GM18526 (cell line): Measurements from ENCODE around the gene HOXB3.

Experiments used
- POLR2A ChIP-seq: IDR thresholded peaks from 3 replicates; pipeline ENCODE4 v1.6.1; 2011; ENCODE audit not compliant: insufficient read length; ENCODE audit errors: extremely low read depth

The HOXB3 gene

DNA sequence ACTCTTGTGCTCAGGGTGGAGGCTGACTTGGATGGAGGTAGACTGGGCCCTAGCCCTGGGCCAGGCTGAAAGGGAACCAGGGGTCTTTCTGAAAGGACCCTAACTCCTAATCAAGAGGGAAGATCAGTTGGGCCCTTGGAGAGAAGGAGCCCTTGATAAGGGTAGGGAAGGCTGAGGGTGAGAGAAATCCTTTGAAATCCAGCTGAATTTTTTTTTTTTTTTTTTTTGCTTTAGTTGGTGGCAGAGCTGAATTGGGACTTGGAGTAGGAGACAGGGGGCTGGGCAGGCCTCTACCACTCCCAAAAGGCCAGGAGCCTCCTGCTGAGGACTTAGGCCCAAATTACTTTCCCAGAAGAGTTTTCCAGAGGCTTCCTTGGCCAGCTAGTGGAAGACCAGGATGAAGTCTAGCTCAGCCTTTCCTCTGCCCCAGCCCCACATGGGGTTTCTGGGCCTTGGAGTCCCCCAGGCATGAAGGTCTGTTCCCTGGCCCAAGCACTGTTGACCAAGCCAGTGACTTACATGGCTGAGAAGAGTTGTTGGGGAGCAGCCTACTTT, 643 bp upstream of the HOXB3 start:
- no peak for TF ChIP-seq POLR2A

DNA sequence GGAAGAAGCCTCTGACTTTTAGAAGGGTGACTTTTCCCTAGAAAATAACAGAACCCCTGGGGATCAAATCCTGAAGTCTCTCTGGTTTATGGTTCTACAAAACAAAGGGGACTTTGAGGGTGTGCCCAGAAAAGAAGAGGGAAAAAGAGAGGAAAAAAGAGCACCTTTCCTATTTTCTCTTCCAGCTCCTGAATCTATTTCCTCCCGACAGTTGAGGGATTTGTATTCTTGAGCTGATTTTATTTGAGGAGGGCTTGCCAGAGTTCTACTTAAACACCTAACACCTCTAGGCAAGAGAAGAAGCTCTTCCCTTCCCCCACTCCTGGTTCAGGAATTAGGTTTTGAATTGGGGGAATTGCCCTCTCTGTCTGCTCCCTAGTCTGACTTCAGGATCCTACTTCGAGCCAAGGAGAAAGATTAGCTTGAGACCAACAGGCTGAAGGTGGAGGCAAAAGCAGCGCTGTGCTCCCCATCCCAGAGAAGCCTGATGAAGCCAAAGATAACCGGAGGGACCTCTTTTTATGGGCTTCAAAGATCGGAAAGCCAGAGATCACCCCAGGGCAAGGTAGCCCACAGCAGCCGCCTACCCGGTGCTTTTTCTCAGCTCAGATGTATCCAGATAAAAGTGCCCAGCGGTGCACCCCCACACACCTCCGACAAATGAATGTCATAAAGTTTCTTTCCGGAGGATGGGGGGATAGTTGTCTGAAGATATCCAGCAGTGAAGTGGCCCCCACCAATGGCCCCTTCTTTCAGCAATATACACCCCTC, 796 bp downstream of the HOXB3 start:
- no peak for TF ChIP-seq POLR2A

DNA sequence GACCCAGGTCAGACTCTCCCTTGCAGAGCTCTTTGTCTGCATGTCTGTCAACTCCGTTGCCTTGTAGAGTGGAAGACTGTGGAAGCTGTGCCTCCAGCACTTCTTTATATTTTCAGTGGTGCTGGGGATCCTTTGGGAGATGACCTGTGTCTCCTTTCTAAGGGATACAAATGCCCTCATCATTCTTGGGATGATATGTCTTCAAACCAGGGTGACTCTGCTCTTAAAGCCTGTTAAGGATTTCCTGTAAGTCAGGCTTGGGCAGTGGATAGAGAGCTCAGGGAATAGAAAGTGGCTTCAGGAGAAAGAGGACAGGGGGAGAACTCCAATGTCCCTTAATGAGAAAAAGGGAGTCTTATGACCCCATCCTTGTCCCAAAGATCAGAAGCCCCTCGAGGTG, 1.5 kb downstream of the HOXB3 start:
- TF ChIP-seq POLR2A: no peak

- no peak for TF ChIP-seq POLR2A
These were observed 2.0 kb downstream of the HOXB3 start for GRCh38 chr17:48588074-48588415.

GRCh38 chr17:48587276-48588073, 2.6 kb downstream of the HOXB3 start:
- TF ChIP-seq POLR2A: no peak

DNA sequence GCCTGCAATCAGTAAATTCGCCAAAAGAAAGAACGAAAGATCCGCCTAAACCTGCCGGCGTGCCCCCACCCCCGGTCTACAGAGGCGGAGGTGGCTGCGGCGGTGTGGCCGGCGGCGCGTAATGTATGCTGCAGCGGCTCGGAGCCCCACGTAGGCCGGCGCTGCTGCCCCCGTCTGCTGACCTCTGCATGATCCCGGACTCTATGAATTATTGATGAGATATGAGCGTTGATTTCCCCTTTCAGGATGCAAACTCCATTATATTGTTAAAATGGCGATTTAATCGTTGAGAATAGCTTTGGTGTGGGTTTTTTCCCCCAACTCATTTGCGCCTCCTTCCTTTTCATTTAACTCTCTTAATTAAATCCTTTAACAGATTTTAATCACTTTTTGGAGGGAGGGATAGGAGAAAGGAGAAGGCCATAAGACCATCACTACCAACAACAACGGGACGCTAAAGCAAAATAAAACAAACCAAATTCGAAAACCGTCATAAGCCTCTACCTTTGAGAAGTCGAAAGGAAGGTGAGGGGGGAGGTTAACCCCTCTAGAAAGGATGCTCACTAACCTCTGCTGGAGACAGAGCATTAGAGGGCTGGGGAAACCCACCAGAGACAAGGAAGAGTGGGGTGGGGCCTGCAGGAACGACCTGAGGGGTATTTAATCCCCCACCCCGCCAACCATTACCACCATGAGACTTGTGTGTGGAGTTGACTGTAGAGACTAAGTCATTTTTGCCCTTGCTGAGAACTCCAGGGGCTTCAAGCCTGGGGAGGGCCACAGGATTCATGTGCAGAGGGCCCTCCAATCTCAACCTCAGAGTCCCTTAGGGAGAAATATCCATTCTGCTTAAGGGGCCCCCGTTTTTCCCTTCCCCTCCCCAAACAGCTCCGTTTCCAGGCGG, 3.4 kb downstream of the HOXB3 start:
- no peak for TF ChIP-seq POLR2A

DNA sequence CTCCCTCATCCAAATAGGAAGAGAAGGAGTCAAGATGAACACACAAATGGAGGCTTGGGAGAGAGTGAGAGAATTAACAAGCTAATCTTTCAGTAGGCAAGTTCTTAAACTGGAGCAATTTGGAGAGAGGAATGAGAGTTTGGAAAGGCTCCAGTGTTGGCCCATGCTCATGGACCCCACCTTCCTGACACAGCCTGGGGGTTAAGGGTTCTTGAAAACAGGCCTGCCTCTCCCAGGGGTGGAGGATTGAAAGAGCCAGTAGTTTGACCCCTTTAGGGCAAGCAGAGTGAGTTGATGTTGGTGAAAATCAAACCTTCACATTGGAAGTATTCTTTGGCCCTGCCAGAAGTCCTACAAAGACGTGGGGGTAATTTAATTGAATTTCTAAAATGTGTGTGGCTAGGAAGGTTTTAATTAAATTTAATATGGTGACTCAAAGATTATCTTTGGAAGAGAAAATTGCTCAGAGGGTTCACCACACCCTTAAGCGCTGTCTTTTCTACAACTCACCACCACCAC, 5.8 kb downstream of the HOXB3 start:
- no peak for TF ChIP-seq POLR2A

DNA sequence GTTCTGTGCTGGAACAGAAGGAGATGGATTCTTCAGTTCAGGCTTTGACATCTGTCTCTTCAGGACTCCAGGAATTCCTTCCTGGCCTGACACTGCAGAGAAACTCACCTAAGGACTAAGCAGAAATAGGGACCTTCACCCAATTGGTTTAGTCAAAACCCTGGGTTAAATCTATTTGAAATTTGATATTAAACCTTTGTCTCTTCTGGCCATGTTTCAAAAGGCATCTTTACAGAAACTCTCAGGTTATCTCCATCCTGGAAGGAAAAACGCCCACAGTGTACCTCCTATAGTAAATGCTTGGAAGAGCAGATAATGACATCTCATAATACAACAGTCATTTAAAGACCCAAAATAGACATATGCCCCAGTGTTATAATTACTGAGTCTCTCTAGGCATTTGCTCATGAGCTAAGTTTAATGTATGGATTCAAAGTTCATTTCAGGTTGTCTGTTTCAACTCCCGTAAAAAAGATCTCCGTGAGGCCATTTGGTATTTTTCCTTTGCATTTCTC, 6.3 kb downstream of the HOXB3 start:
- TF ChIP-seq POLR2A: no peak

- TF ChIP-seq POLR2A: no peak
These were observed 7.3 kb downstream of the HOXB3 start for GRCh38 chr17:48582750-48583069.

GRCh38 chr17:48579760-48580554, 10.1 kb downstream of the HOXB3 start:
- TF ChIP-seq POLR2A: no peak

DNA sequence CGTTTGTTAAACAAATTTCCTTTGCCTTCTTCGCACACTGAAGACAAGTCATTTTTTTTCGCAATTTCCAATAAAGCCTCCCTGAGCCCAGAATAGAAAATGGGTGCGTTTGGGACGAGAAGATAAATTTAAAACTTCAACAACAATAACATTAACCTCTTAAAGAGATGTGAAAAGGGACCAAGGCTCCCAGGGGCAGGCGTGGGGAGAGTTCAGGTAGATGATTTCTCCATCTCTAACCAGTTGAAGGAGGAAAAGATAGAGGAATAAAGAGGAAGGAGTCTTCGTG, 10.6 kb downstream of the HOXB3 start:
- no peak for TF ChIP-seq POLR2A

- no peak for TF ChIP-seq POLR2A
These were observed 11.2 kb downstream of the HOXB3 start for GRCh38 chr17:48578616-48579470.

DNA sequence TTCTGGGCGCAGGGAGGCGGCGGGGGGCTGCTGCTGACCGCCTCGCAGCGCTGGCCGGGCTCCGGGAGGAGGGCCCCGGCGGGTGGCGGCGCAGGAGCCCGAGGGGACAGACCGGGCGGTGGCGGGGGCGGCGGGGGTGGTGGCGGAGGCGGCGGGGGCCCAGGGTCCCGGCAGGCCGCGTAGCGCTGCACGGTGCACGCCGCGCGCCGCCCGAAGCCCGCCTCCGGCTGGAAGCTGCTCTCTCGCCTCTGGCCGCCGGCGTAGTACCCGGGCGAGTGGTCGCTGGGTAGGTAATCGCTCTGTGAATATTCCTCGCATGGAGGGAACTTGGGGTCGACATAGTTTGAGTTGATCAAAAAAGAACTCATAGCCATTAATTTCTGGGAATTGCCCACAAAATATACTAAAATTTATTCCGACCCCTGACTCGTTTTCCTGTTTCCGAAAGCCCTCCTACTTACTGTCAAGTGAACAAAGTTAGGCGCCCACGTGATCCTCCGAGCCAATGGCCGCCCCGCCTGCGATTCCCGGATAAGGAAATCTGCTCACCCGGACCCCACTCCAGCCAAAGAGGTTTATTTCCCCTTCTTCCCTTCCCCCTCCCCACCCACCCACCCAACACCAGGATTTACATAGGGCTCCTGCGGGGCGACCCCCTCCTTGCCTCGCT, 12.0 kb downstream of the HOXB3 start, which contains the start of gene HOXB4:
Gene HOXB4 (minus strand): TSS at position 405 of the 670 bp plus-strand sequence. CDS start 31 bp downstream, at position 374.
- TF ChIP-seq POLR2A: no peak
